HG03439 (cell line): Measurements from ENCODE around the gene WDR18.

ENCODE experiments used
- ATAC-seq: cut with Tn5 transposase; IDR thresholded peaks from one replicate; pipeline ENCODE4 v1.9.1; 2021; ENCODE audit warnings: mild to moderate bottlenecking, moderate library complexity; ENCODE audit not compliant: unreplicated experiment

The WDR18 gene

DNA sequence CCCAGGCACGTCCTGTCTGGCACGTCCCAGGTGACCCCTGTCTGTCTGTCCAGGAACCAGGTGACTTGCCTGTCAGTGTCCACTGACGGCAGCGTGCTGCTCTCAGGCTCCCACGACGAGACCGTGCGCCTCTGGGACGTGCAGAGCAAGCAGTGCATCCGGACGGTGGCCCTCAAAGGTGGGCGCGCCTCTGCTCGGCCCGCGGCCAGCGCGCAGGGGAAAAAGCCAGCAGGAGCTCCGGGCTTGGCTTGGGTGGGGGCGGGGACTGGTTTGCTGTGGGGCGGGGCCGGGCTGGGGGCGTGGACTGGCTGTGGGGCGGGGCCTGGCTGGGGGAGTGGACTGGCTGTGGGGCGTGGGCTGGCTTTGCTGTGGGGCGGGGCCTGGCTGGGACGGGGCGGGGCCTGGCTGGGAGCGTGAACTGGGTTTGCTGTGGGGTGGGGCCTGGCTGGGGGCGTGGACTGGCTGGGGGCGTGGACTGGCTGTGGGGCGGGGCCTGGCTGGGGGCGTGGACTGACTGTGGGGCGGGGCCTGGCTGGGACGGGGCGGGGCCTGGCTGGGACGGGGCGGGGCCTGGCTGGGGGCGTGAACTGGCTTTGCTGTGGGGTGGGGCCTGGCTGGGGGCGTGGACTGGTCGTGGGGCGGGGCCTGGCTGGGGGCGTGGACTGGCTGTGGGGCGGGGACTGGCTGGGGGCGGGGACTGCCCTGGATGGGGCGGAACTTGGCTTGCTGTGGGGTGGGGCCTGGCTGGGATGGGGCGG lies 7.2 kb downstream of the WDR18 start:
- no peak for ATAC-seq

- no peak for ATAC-seq
Measured at GRCh38 chr19:991932-992669, 8.0 kb downstream of the WDR18 start.

DNA sequence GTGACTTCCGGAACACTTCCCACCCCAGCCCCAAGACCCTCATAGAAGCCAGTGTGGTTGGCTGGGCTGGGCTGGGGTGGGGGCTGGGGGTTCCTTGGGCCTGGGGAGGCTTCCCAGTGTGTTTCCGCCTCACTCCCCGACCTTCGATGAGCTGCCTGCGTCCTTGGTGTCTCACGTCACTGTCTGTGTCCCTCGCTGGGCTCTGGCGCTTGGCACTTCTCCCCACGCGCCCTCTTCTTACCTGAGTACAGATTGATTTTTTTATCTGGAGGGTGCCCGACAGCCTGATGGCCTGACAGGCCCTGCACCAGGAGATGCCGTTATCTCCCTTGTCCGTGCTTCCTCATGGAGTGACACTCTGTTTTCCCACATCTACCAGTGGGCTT lies 8.5 kb downstream of the WDR18 start:
- ATAC-seq: no peak

GRCh38 chr19:993361-993830 lies 9.3 kb downstream of the WDR18 start:
- ATAC-seq: no peak

- no peak for ATAC-seq
Measured at GRCh38 chr19:993831-994393, 9.8 kb downstream of the WDR18 start.

GRCh38 chr19:994516-994915 lies 10.4 kb downstream of the WDR18 start:
- no peak for ATAC-seq

DNA sequence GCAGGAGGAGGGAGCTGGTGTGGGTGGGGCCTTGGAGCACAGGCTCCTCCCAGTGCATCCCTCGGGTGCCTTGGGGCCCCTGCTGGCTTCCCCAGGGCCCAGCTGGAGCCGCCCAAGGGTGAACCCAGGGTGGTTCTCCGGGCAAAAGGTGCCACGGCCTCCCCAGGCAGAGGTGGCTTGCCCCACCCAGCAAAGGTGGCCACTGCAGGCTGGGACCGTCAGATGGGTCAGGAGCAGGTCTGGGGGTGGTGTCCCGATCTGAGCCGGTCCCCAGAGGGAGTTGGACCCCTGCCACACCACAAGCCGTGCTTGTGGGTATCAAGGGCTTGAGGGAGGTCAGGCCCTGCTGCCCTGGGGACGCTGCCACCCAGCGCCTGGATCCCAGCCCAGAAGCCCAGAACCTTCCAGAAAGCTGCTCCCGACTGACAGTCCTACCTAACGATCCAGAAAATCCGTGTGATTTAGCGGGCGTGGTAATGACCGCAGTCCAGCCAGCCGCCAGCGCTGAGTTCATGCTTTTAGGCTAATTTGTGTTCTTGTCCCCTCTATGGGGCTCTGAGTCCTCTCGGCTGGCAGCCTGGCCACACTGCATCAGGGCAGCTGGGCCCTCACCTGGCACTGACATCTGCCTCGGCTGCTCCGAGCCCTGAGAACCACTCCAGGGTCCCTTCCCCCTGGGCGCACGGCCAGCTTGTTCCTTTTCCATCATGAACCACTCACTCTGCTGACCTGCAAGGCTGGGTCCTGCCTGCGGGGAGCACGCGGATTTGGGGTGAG lies 11.1 kb downstream of the WDR18 start:
- ATAC-seq: no peak

GRCh38 chr19:996051-996838 lies 12.1 kb downstream of the WDR18 start:
- ATAC-seq: no peak

GRCh38 chr19:998064-998463 lies 13.9 kb downstream of the WDR18 start:
- ATAC-seq: no peak

- ATAC-seq: no peak
Measured at GRCh38 chr19:999379-999719, 15.2 kb downstream of the WDR18 start.

GRCh38 chr19:1000095-1000494 lies 15.9 kb downstream of the WDR18 start, which contains the start of gene GRIN3B:
Gene GRIN3B, plus strand, starts transcription at chr19:1000419. Its CDS starts 19 bp downstream, at chr19:1000438.
- no peak for ATAC-seq

DNA sequence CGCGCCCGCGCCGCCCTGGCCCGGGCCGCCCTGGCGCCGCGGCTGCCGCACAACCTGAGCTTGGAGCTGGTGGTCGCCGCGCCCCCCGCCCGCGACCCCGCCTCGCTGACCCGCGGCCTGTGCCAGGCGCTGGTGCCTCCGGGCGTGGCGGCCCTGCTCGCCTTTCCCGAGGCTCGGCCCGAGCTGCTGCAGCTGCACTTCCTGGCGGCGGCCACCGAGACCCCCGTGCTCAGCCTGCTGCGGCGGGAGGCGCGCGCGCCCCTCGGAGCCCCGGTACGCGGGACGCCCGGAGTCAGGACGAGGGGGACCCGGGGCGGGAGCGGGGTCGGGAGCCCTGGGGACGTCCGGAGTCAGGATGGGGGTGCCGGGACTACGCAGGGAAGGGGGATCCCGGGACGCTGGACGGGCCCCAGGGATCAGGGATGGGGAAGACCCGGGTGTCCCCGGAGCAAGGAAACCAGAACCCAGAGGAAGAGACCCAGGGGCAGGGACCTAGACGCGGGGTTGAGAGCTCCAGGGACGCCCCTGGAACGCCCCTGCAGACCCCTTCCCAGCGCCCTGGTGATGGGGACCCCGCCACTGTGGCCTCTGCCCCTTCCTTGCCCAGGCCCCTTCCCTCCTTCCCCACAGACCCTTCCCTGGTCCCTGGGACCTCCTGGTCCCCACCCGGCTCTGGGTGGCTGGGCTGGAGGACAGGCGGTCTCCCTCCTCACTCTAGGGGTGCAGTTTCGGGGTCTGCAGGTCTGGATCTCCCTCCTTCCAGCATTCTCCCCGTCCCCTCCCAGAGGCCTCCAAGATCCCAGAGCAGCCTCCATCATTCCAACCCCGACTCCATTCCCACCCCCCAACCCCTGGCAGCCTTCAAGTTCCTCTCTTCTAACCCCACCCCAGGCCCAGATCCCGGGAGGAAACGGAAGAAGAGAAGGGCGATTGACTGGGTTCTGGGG lies 16.7 kb downstream of the WDR18 start:
- no peak for ATAC-seq

GRCh38 chr19:1001538-1002166 lies 17.5 kb downstream of the WDR18 start:
- no peak for ATAC-seq

DNA sequence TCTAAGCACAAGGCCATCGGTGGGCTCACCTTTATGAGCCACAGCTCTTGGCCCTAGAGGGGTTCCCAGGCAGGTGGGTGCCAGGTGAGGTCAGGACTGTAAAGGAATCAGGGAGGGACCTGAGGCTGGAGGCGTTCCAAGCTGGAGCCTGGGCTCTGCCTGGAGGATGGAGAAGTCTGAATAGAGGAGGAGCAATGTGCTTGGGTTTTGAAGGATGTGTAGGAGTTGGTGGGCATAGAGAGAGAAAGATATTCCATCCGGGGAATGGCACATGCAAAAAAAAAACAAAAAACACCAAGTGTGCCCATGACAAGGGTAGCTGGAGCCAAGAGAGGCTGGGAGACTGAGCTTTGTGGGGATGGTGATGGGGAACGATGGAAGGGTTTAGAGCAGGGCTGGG lies 18.5 kb downstream of the WDR18 start:
- ATAC-seq: no peak

DNA sequence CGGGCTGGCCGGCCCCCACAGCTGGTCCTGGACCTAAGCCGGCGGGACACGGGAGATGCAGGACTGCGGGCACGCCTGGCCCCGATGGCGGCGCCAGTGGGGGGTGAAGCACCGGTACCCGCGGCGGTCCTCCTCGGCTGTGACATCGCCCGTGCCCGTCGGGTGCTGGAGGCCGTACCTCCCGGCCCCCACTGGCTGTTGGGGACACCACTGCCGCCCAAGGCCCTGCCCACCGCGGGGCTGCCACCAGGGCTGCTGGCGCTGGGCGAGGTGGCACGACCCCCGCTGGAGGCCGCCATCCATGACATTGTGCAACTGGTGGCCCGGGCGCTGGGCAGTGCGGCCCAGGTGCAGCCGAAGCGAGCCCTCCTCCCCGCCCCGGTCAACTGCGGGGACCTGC lies 19.1 kb downstream of the WDR18 start:
- ATAC-seq: no peak

- no peak for ATAC-seq
Measured at GRCh38 chr19:1004204-1004802, 20.2 kb downstream of the WDR18 start.

DNA sequence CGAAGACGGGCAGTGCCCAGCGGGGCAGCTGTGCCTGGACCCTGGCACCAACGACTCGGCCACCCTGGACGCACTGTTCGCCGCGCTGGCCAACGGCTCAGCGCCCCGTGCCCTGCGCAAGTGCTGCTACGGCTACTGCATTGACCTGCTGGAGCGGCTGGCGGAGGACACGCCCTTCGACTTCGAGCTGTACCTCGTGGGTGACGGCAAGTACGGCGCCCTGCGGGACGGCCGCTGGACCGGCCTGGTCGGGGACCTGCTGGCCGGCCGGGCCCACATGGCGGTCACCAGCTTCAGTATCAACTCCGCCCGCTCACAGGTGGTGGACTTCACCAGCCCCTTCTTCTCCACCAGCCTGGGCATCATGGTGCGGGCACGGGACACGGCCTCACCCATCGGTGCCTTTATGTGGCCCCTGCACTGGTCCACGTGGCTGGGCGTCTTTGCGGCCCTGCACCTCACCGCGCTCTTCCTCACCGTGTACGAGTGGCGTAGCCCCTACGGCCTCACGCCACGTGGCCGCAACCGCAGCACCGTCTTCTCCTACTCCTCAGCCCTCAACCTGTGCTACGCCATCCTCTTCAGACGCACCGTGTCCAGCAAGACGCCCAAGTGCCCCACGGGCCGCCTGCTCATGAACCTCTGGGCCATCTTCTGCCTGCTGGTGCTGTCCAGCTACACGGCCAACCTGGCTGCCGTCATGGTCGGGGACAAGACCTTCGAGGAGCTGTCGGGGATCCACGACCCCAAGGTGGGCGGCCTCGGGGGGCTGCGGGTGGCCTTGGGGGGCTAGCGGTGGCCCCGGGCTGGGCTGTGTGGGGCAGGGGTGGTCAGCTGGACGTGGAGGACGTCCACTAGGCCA lies 20.9 kb downstream of the WDR18 start:
- no peak for ATAC-seq
